HG03159 (cell line): ENCODE results near the gene PTTG1IP.
"Not testable (repeated sequence)": the region's sequence is repeated elsewhere in the genome, so short reads cannot be mapped to it uniquely, and the experiment has no call there.

ENCODE experiments used
- ATAC-seq: cut with Tn5 transposase; IDR thresholded peaks from one replicate; pipeline ENCODE4 v1.9.1; 2021; ENCODE audit warnings: mild to moderate bottlenecking, moderate library complexity; ENCODE audit not compliant: unreplicated experiment

PTTG1IP gene

GRCh38 chr21:44833663-44834062, 39.8 kb downstream of the PTTG1IP start:
- no peak for ATAC-seq

- not testable (repeated sequence) for ATAC-seq
Observed at GRCh38 chr21:44832516-44833255, 40.8 kb downstream of the PTTG1IP start.

- no peak for ATAC-seq
Observed at GRCh38 chr21:44831227-44831860, 42.1 kb downstream of the PTTG1IP start.

GRCh38 chr21:44829507-44830092, 43.9 kb downstream of the PTTG1IP start:
- no peak for ATAC-seq

- ATAC-seq: no peak
Observed at GRCh38 chr21:44828362-44829056, 45.0 kb downstream of the PTTG1IP start.

GRCh38 chr21:44823179-44823660, 50.3 kb downstream of the PTTG1IP start:
- ATAC-seq: no peak

GRCh38 chr21:44822484-44823178, 50.9 kb downstream of the PTTG1IP start:
- ATAC-seq: no peak

GRCh38 chr21:44820851-44821250, 52.6 kb downstream of the PTTG1IP start:
- no peak for ATAC-seq

- ATAC-seq: no peak
Observed at GRCh38 chr21:44819283-44820243, 53.9 kb downstream of the PTTG1IP start.

GRCh38 chr21:44818640-44819011, 54.9 kb downstream of the PTTG1IP start:
- no peak for ATAC-seq

GRCh38 chr21:44817914-44818639, 55.4 kb downstream of the PTTG1IP start, which contains the start of gene SUMO3:
Gene SUMO3, minus strand, starts transcription at chr21:44818062. Its CDS starts 94 bp downstream, at chr21:44817968.
- peak; percentile 59 for ATAC-seq

- peak; percentile 68 for ATAC-seq
Observed at GRCh38 chr21:44817506-44817880, 56.0 kb downstream of the PTTG1IP start.

GRCh38 chr21:44816761-44817505, 56.6 kb downstream of the PTTG1IP start:
- no peak for ATAC-seq

- ATAC-seq: no peak
Observed at GRCh38 chr21:44815852-44816628, 57.5 kb downstream of the PTTG1IP start.

- ATAC-seq: no peak
Observed at GRCh38 chr21:44815225-44815624, 58.3 kb downstream of the PTTG1IP start.

GRCh38 chr21:44814498-44815023, 58.9 kb downstream of the PTTG1IP start:
- no peak for ATAC-seq

GRCh38 chr21:44813727-44814126, 59.8 kb downstream of the PTTG1IP start:
- ATAC-seq: no peak
